Activated CD8-positive, alpha-beta memory T cell treated with anti-CD3 and anti-CD28 coated beads, Interleukin-2, amount 10 ng/mL, durations not matched to agents 7 days and 5 days (primary cell): ENCODE results near the gene ERFL. TPM values are rescaled to one million over a fixed set of nuclear protein-coding genes. Genes with fewer than 3 reads are reported as not detected.

Source experiments
- ATAC-seq: fragments of 150-1000 bp; cut with Tn5 transposase; one replicate; pipeline ENCODE4 v1.10.0; 2021; ENCODE audit warnings: moderate library complexity
- CTCF ChIA-PET: fragments of 350-600 bp; sonication (Branson Sonifier 250); formaldehyde crosslinking; loops from one replicate; lab custom pipeline; 2021; ENCODE audit warnings: antibody characterized with exemption; lab: Charles Lee
- DNase-seq: peaks from one replicate; pipeline ENCODE4 v3.0.0-alpha.2; 2020
- H3K27ac Mint-ChIP-seq: one replicate; pipeline ENCODE4 v1.8.0; 2021; ENCODE audit warnings: mild to moderate bottlenecking, mixed read lengths
- H3K27me3 Mint-ChIP-seq: one replicate; pipeline ENCODE4 v1.8.0; 2021; ENCODE audit warnings: mixed read lengths
- H3K36me3 Mint-ChIP-seq: one replicate; pipeline ENCODE4 v1.8.0; 2021; ENCODE audit warnings: mild to moderate bottlenecking, mixed read lengths
- H3K4me1 Mint-ChIP-seq: one replicate; pipeline ENCODE4 v1.8.0; 2021; ENCODE audit warnings: mixed read lengths
- H3K4me3 Mint-ChIP-seq: one replicate; pipeline ENCODE4 v1.8.0; 2021; ENCODE audit warnings: mild to moderate bottlenecking, moderate library complexity, mixed read lengths
- H3K9me3 Mint-ChIP-seq: one replicate; pipeline ENCODE4 v1.8.0; 2022; ENCODE audit warnings: low read depth, mixed read lengths
- total RNA-seq, 2 experiments: library from RNA; stranded (reverse); gene quantifications; one replicate each; pipeline ENCODE4 v1.2.3, GENCODE V29; 2021

ERFL gene
- total RNA-seq, 2 experiments from 2014 or later: 1.5 to 1.9 TPM

DNA sequence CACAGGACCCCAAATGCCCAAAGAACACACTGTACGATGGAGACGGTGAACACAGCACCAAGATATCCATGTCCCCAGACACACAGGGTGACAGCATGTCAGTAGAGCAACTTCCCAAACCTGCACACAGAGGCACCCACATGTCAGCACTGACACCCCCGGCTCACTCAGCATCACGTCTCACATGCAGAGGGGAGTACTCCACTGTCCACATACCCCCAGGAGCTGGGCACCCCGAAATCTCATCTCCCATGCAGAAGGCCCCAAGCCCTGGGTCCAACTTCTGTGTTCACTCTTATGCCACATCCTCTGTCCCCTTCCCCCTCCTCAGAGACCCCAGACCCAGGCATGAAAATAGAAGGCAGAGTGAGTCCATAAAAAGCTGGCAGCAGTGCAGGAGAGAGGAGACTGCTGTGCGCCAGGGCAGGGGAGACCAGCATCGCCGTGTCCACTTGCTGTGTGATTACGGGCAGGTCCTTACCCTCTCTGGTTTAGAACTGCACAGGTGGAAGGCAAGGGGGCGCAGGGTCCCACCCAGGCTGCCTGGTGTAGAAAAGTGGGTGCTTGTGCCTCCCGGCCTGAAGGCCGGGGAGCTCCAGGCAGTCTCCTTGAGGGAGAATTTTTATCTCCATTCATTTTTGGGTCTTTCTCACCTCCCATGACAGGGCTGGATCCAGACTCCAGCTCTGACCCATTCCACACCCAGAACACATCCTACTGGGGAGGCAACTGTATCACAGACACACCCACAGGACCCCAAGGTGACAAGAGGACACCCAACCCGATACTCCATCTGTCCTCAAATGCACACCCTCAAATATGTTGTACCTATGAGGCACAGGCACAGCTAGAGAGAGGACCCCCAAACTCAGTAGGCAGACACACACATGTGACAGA, 17.0 kb downstream of the ERFL start:
- DNase-seq (no peak), ATAC-seq (peak; percentile 10)
- Mint-ChIP-seq H3K9me3 (no peaks in the 10 kb centered on the region), H3K27ac (peak overlapping the region; percentile 39), H3K27me3 (peaks cover 27% of the 10 kb centered on the region), H3K36me3 (peaks cover 6% of the 10 kb centered on the region), H3K4me3 (no peak overlapping the region), H3K4me1 (peaks cover 7% of the 10 kb centered on the region)
- CTCF ChIA-PET: interaction anchor here (1.0 to 2.3 kb wide), 5 partner anchors 9 to 39 kb away, joined by 3 to 5 read pairs (median 3); no protein-coding TSS in a partner anchor

DNA sequence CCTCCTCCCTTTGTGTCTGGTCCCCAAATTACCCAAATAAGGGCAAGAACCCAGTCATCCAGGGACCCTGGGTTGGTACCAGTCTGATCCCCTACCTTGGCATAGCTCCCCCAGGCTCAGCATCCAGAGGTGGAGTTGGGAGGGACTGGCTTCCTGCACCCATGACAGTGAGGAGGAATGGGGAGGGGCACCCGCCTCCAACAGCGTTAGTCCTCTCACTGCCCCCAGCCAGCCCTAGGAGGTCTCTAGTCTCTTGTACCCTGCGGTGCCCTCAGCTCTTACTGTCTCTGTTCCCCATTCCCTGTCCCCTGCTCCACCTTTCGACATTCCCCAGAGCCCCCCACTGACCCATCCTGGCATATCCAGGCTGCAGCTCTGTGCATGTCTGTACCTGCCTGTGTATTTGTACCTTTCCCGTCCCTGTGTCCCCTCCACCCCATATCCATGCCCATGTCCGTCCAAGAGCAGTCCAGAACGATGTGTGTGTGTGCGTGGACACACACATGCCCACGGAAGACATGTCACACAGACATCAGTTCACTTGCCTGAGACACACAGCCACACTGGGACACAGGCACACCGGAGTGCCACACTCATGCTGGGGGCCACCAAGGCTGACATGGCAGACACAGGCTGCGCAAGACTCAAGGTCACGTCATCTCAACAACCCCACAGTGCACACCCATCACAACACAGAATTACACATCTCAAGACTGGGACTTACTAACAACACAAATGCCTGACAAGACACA, 17.8 kb downstream of the ERFL start:
- CTCF ChIA-PET: interaction anchor here (1.3 to 2.3 kb wide), 3 partner anchors 8 to 38 kb away, joined by 3 to 5 read pairs (median 4); no protein-coding TSS in a partner anchor
- Mint-ChIP-seq H3K27ac (peak overlapping the region; percentile 0), H3K4me1 (peaks cover 11% of the 10 kb centered on the region), H3K27me3 (peaks cover 27% of the 10 kb centered on the region), H3K4me3 (no peak overlapping the region), H3K9me3 (no peaks in the 10 kb centered on the region), H3K36me3 (peaks cover 12% of the 10 kb centered on the region)
- DNase-seq: no peak
- no peak for ATAC-seq

DNA sequence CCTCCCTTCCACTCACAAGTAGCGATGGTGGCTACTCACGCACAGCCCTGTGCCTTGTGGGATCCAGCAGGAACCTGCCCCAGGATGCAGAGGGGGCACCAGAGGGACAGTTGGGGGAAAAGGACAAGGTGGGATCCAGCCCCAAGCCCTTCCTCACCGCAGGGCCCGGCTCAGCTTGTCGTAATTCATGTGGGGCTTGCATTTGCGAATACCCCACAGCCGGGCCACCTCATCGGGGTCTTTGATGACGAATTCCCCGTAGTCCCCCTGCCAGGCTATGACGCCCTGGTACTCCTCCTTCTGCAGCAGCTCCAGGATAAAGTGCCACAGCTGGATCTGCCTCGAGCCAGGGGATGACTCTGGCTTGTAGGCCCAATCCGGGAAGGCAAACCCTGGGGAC, 18.5 kb downstream of the ERFL start:
- DNase-seq: no peak
- Mint-ChIP-seq H3K36me3 (peaks cover 17% of the 10 kb centered on the region), H3K4me1 (peaks cover 11% of the 10 kb centered on the region), H3K9me3 (no peaks in the 10 kb centered on the region), H3K27me3 (peaks cover 27% of the 10 kb centered on the region), H3K27ac (no peak overlapping the region), H3K4me3 (no peak overlapping the region)
- ATAC-seq: no peak
- CTCF ChIA-PET: no interaction called here

DNA sequence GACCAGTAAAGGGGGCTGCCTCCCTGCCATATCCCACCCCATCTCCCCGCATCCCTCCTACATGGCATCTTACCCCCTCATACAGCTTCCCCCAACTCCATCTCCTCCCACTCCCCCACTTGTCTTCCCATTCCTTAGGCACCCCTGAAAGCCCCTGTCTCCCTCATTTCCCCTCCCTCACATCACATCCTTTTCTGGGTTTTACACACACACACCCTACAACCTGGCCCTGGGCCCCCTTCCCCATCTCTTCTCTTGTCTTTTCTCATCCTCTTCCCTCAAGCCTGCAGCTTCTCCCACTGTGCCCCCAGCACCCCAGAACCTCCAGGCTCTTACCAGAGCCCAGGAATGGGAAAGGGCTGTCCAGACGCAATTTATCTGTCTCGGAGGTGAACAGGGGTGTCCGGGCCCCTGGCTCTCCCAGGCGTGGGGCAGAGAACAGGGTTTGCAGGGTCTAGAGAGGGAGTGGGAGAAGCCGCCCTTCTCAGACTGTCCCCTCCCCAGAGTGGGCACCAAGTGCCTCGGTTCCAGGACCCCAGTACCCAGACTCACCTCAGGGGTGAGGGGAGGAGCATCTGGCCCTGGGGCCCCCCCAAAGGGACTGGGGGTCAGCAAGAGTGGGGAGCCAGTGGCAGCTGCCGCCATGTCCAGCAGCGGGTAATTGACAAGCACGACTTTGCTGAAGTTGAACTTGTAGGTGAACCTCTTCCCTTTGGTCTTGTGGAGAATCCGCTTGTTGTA, 19.4 kb downstream of the ERFL start:
- Mint-ChIP-seq H3K4me1 (peaks cover 11% of the 10 kb centered on the region), H3K27ac (no peak overlapping the region), H3K9me3 (no peaks in the 10 kb centered on the region), H3K4me3 (no peak overlapping the region), H3K36me3 (peaks cover 25% of the 10 kb centered on the region), H3K27me3 (peaks cover 22% of the 10 kb centered on the region)
- no peak for ATAC-seq
- DNase-seq: no peak
- CTCF ChIA-PET: interaction anchor here (0.6 kb wide), 1 partner anchor 44 kb away, joined by 3 read pairs; no protein-coding TSS in a partner anchor

DNA sequence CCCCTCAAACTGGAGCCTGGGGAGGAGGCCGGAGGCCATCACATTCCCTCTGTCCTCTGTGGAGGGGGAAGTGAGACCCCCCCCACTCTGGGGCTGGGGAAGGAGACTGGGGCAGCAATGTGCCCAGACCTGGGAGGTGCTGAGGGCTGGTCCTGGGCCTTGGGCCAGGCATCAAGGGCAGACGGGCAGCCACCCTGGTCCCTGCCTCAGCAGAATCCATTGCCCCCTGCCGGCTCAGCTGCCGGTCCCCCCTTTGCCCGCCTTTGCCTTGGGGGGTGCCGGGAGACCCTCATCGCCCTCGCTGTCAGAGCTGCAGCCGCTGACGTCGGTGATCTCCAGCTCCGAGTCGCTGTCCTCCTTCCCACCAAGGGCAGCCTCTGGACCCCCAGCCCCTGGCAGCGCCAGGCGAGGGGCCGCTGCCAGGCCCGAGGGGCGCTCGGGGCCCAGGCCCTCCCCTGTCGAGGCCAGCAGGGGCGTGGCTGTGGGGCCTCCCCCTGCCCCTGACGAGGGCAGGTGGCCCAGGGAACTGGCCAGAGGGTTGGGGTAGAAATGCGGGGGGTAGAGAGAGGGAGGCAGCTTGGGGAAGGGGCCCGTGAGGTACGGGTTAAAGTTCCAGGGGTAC, 20.1 kb downstream of the ERFL start:
- no peak for ATAC-seq
- Mint-ChIP-seq H3K36me3 (peaks cover 30% of the 10 kb centered on the region), H3K4me1 (peaks cover 11% of the 10 kb centered on the region), H3K4me3 (no peak overlapping the region), H3K27ac (no peak overlapping the region), H3K9me3 (no peaks in the 10 kb centered on the region), H3K27me3 (peaks cover 16% of the 10 kb centered on the region)
- CTCF ChIA-PET: no interaction called here
- DNase-seq: no peak

DNA sequence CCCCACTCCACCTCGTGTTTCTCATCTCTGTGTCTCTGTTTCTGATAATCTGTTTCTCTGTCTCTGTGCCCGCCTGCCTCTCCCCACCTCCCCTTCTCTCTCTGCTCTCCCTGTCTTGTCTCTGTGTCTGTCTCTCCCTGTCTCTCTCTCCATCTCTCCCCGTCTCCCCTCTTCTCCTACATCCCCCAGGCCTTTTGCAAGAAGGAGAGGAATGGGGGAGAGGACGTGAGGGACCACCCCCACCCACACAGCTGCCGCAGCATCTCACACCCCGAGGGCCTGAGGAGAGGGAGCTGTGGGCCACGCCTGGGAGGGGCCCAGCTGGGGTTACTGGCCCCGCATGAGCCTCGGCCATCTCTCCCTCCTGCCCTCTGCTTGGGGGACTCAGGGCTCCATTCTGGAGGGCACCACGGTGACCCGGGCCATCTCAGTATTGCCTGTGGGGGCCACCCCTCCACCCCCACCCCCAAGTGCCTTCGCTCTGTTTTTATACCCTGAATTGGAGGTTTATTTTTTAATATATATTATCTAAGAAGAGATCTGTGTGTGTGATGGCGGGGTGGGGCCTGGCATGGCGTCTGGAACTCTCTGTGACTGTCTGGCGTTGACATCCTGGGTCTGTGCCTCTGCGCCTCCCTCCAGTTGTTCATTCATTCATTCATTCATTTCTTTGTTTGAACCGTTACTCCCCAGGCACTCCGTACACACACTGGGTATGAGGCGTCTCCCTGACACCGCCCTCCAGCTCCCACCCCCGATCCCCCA, 21.2 kb downstream of the ERFL start:
- Mint-ChIP-seq H3K27me3 (peaks cover 7% of the 10 kb centered on the region), H3K4me3 (no peak overlapping the region), H3K27ac (no peak overlapping the region), H3K4me1 (peaks cover 11% of the 10 kb centered on the region), H3K36me3 (peaks cover 39% of the 10 kb centered on the region), H3K9me3 (no peaks in the 10 kb centered on the region)
- no peak for DNase-seq
- ATAC-seq: no peak
- CTCF ChIA-PET: no interaction called here

DNA sequence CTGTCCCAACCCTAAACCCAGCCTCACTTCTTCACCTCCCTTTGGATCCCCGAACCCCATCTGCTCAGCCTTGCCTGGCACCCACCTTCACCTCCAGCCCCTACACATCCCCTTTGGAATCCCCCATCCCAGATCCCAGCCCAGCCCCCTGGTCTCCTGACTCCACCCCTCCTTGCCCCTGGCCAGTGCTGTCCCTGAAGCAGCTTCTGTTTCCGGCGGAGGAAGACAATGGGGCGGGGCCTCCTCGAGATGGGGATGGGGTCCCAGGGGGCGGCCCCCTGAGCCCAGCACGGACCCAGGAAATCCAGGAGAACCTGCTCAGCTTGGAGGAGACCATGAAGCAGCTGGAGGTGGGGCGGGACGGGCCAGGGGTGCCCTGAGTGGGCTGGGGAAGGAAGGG, 22.0 kb downstream of the ERFL start:
- Mint-ChIP-seq H3K9me3 (no peaks in the 10 kb centered on the region), H3K27me3 (no peaks in the 10 kb centered on the region), H3K4me3 (no peak overlapping the region), H3K27ac (no peak overlapping the region), H3K4me1 (peaks cover 9% of the 10 kb centered on the region), H3K36me3 (peaks cover 45% of the 10 kb centered on the region)
- DNase-seq (no peak), ATAC-seq (no peak)
- CTCF ChIA-PET: interaction anchor here (1.4 kb wide), 1 partner anchor 39 kb away, joined by 3 read pairs; no protein-coding TSS in a partner anchor

DNA sequence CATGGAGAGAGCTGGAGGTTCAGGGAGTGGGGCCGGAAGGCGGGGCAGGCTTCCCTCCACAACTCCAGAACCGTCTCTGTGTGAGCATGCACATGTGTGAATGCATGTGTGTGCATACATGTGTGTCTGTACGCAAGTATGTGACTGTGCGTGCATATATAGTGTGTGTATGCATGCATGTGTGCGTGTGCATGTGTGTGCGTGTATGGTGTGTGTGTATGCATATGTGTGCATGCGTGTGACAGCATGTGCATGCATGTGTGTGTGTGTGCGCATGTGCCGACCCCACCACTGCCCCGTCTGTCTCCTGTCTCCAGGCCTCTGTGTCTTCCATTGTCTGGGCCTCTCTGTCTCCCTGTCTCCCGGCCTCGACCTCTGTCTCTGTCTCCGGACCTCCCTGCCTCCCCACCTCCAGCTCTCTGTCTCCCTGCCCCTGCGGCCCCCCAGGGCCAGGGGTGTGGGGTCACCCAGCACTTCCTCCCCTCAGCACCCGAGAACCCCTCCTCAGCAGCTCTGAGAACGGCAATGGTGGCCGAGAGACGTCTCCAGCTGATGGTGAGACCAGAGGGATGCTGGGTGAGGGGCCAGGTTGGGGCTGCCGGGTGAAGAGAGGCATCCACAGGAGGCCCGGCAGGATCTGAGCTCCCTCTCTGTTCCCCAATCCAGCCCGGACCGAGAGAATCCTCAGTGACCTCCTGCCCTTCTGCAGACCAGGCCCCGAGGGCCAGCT, 22.8 kb downstream of the ERFL start:
- Mint-ChIP-seq H3K27me3 (no peaks in the 10 kb centered on the region), H3K27ac (no peak overlapping the region), H3K4me3 (no peak overlapping the region), H3K36me3 (peaks cover 48% of the 10 kb centered on the region), H3K4me1 (peaks cover 12% of the 10 kb centered on the region), H3K9me3 (no peaks in the 10 kb centered on the region)
- CTCF ChIA-PET: interaction anchor here (0.8 to 1.4 kb wide), 2 partner anchors 10 to 40 kb away, joined by 3 to 4 read pairs; no protein-coding TSS in a partner anchor
- DNase-seq: no peak
- no peak for ATAC-seq

DNA sequence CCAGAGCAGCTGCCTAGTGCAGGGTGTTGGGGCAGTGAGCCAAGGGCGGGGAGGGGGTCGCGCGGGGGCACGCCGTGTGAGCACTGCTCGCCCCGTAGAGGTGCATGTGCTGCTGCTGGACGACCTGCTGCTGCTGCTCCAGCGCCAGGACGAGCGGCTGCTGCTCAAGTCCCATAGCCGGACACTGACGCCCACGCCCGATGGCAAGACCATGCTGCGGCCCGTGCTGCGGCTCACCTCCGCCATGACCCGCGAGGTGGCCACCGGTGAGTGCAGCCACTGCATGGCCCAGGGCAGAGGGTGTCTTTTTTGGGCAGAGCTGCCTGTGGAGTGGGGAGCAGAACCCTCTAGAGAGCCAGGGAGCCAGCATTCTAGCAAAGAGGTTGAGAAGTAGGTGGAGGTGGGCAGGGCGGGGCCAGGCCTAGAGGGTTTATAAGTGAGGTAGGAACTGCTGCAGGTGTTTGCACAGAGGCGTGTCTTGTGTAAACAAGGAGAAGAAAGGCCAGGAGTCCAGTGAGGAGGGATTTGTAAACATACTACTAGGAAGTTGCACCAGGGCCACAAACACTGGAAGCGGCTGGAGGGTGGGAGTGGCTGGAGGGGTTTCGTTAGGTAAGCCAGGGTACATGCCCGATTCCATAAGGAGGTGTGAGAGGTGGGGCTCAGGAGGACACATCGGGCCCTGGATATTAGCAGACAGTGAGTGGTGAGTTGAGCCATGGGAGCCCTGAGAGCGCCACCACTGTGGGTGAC, 24.0 kb downstream of the ERFL start:
- no peaks in the 10 kb centered on the region for H3K9me3 Mint-ChIP-seq
- CTCF ChIA-PET: interaction anchor here (2.6 kb wide), 1 partner anchor 31 kb away, joined by 8 read pairs; no protein-coding TSS in a partner anchor
- peaks cover 56% of the 10 kb centered on the region for H3K36me3 Mint-ChIP-seq
- H3K4me3 Mint-ChIP-seq: no peak overlapping the region
- H3K27me3 Mint-ChIP-seq: no peaks in the 10 kb centered on the region
- ATAC-seq (no peak), DNase-seq (no peak)
- no peak overlapping the region for H3K27ac Mint-ChIP-seq
- peaks cover 12% of the 10 kb centered on the region for H3K4me1 Mint-ChIP-seq

DNA sequence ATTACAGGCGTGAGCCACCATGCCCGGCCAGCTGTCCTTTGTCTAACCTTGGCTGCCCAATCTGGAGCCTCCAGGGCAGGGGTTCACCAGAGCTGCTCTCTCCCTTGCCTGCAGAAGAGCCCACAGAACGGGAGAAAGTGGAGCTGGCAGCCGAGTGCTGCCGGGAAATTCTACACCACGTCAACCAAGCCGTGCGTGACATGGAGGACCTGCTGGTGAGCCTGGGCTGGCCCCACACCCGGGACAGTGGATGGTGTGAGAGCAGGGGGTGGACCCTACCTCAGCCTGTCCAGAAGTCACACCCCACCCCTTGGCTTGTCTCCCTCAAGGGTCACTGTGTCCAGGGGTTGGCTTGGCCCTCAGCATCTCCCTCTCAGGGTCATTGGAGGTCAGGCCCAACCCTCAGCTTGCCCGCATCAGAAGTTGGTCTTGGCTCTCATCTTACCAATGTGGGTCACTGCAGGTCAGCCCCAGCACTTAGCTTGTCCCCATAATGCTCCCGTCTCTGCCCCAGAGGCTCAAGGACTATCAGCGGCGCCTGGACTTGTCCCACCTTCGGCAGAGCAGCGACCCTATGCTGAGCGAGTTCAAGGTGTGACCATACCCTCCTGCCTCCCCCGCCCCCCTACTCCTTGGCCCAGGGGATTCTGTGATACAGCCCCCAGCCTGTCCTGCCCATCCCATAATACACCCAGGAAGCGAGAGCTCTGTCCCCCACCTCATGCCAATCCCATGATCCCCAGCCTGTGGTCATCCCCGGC, 24.9 kb downstream of the ERFL start:
- peaks cover 19% of the 10 kb centered on the region for H3K4me1 Mint-ChIP-seq
- H3K9me3 Mint-ChIP-seq: no peaks in the 10 kb centered on the region
- no peak overlapping the region for H3K4me3 Mint-ChIP-seq
- H3K27me3 Mint-ChIP-seq: no peaks in the 10 kb centered on the region
- CTCF ChIA-PET: interaction anchor here (1.0 to 2.6 kb wide), 5 partner anchors 8 to 30 kb away, joined by 3 to 8 read pairs (median 5); no protein-coding TSS in a partner anchor
- H3K27ac Mint-ChIP-seq: no peak overlapping the region
- ATAC-seq: no peak
- DNase-seq: no peak
- H3K36me3 Mint-ChIP-seq: peaks cover 64% of the 10 kb centered on the region
